ENCODE measurements around the gene SELENOP.

GRCh38 chr5:42806701-42807262 lies 4.9 kb downstream of the SELENOP start:
- TF ChIP-seq GATA3 (IDR thresholded peaks at IDR 0.05; ENCODE audit: low read depth, low read length) (no peak), GATA2 (IDR thresholded peaks at IDR 0.05; ENCODE audit: low read depth, low read length) (no peak)
